Stomach (tissue), 9 donors: ENCODE measurements around the gene ULK1. TPM values are rescaled to one million over a fixed set of nuclear protein-coding genes. Genes with fewer than 3 reads are reported as not detected.

Source experiments
- DNase-seq, 2 donors: peaks; one replicate each; pipeline versions ENCODE4 v3.0.0 to v3.0.0-alpha.2; 2013 to 2019
- H3K27ac ChIP-seq, 5 donors: fragments of 200-600 bp in 4 of 5; sonication (generic) in 4 of 5; one replicate each; pipeline ENCODE4 v1.5.1; 2013 to 2019; ENCODE audit warnings: mild to moderate bottlenecking in 1 of 5, moderate library complexity in 1 of 5
- H3K27me3 ChIP-seq, 3 donors: fragments of 200-600 bp; sonication (generic); one replicate each; pipeline ENCODE4 v1.5.1; 2017 to 2019; ENCODE audit warnings: mixed run types in 1 of 3
- H3K36me3 ChIP-seq, 4 donors: fragments of 200-600 bp; sonication (generic); 1 replicate in 3 of 4; 2 replicates in 1 of 4; pipeline ENCODE4 v1.5.1; 2016 to 2019
- H3K4me1 ChIP-seq, 4 donors: fragments of 200-600 bp; sonication (generic); one replicate each; pipeline ENCODE4 v1.5.1; 2016 to 2019
- H3K4me3 ChIP-seq, 4 donors: fragments of 200-600 bp; sonication (generic) in 3 of 4; one replicate each; pipeline ENCODE4 v1.5.1; 2016 to 2019; ENCODE audit warnings: mild to moderate bottlenecking in 1 of 4
- H3K9me3 ChIP-seq, 4 donors: fragments of 200-600 bp; sonication (generic); one replicate each; pipeline ENCODE4 v1.5.1; 2016 to 2019
- CTCF ChIP-seq, 7 experiments: fragments of 450-650 bp in 4 of 7; fragments of 200-600 bp in 3 of 7; sonication (generic) in 3 of 7; IDR thresholded peaks; one replicate each; pipeline ENCODE4 v1.5.1; 2016 to 2019; ENCODE audit warnings: antibody characterized with exemption in 7 of 7, control low read depth in 2 of 7, mild to moderate bottlenecking in 1 of 7
- EP300 ChIP-seq: sonication (generic); formaldehyde crosslinking; IDR thresholded peaks from one replicate; pipeline ENCODE4 v1.6.1; 2017; ENCODE audit warnings: antibody characterized with exemption
- POLR2A ChIP-seq, 4 donors: fragments of 450-650 bp; IDR thresholded peaks; one replicate each; pipeline ENCODE4 v1.6.1; 2016; ENCODE audit warnings: antibody characterized with exemption in 4 of 4, control low read depth in 2 of 4, mild to moderate bottlenecking in 1 of 4, moderate library complexity in 1 of 4
- POLR2AphosphoS5 ChIP-seq, 3 donors: sonication (generic); formaldehyde crosslinking; IDR thresholded peaks; one replicate each; pipeline ENCODE4 v1.6.1; 2016; ENCODE audit warnings: antibody characterized with exemption in 3 of 3
- WGBS, 5 donors: extraction: QIAGEN DNeasy Blood & Tissue Kit in 3 of 5; methylation state at CpG; one replicate each; pipeline versions ENCODE4 v1.1.5 to v1.1.7; 2013 to 2018; 5-methylcytosine and 5-hydroxymethylcytosine counted together
- intact Hi-C: fragments of 100-400 bp; cut with DNase I; formaldehyde crosslinking; loops from one replicate; pipeline ENCODE4 v1.15.1; 2023; ENCODE audit warnings: low total_unique reads
- polyA plus RNA-seq, 3 donors: library from polyadenylated mRNA; stranded (reverse); fragments of 200-250 nt; gene quantifications; one replicate each; pipeline ENCODE4 v1.2.3, GENCODE V29; 2013
- total RNA-seq, 5 donors: library from RNA; depleted of rRNA; stranded (reverse); fragments of >200 nt; gene quantifications; one replicate each; pipeline versions ENCODE4 v1.1.0 to v1.2.3, GENCODE V29; 2014 to 2016
- donor health status: healthy with polysubstance abuse.
- donor health status: Bipolar disorder and iron deficiency.
- donor health status: healthy.

Gene ULK1
- total and polyA plus RNA-seq, 8 donors = 10.2 to 45.1 (median 18.3) TPM

GRCh38 chr12:131855521-131856142, 38.8 kb upstream of the ULK1 start:
- intact Hi-C loops = no loop called here
- 24 to 55% (median 49%) methylated on average over 8 to 30 of the region's 30 CpGs for WGBS, 5 donors
- H3K9me3 ChIP-seq = no peaks in the 10 kb centered on the region
- DNase-seq = no peak
- peaks cover 0 to 75% (median 24%) of the 10 kb centered on the region in 3 donors for H3K27me3 ChIP-seq
- H3K27ac ChIP-seq = no peak overlapping the region
- no peak for TF ChIP-seq POLR2AphosphoS5 (IDR thresholded peaks at IDR 0.05)
- no peak for TF ChIP-seq POLR2A (IDR thresholded peaks at IDR 0.05)
- no peak for TF ChIP-seq EP300
- no peak for TF ChIP-seq CTCF (IDR thresholded peaks at IDR 0.05)
- H3K4me1 ChIP-seq = peaks cover 0 to 17% (median 5%) of the 10 kb centered on the region in 4 donors
- no peak overlapping the region for H3K4me3 ChIP-seq
- no peaks in the 10 kb centered on the region for H3K36me3 ChIP-seq

GRCh38 chr12:131856366-131857097, 37.9 kb upstream of the ULK1 start:
- WGBS, 5 donors = 84 to 92% (median 85%) methylated on average over 10 of the region's 10 CpGs
- Histone ChIP-seq H3K4me3 (no peak overlapping the region), H3K4me1 (peaks cover 0 to 13% (median 5%) of the 10 kb centered on the region in 4 donors), H3K9me3 (no peaks in the 10 kb centered on the region), H3K27me3 (peaks cover 0 to 68% (median 24%) of the 10 kb centered on the region in 3 donors), H3K27ac (no peak overlapping the region), H3K36me3 (no peaks in the 10 kb centered on the region)
- TF ChIP-seq POLR2AphosphoS5 (IDR thresholded peaks at IDR 0.05) = no peak
- TF ChIP-seq EP300 = no peak
- TF ChIP-seq POLR2A (IDR thresholded peaks at IDR 0.05) = no peak
- no peak for TF ChIP-seq CTCF (IDR thresholded peaks at IDR 0.05)
- intact Hi-C loops = no loop called here
- DNase-seq = no peak

- H3K27me3 ChIP-seq = peaks cover 0 to 62% (median 18%) of the 10 kb centered on the region in 3 donors
- no peak overlapping the region for H3K4me3 ChIP-seq
- no peak overlapping the region for H3K27ac ChIP-seq
- no peaks in the 10 kb centered on the region for H3K36me3 ChIP-seq
- intact Hi-C loops = no loop called here
- peaks cover 0 to 13% (median 6%) of the 10 kb centered on the region in 4 donors for H3K4me1 ChIP-seq
- no peaks in the 10 kb centered on the region for H3K9me3 ChIP-seq
- no peak for TF ChIP-seq EP300
- TF ChIP-seq POLR2A (IDR thresholded peaks at IDR 0.05) = no peak
- TF ChIP-seq POLR2AphosphoS5 (IDR thresholded peaks at IDR 0.05) = no peak
- no peak for TF ChIP-seq CTCF (IDR thresholded peaks at IDR 0.05)
- DNase-seq = no peak
- 77 to 84% (median 80%) methylated on average over 20 to 21 of the region's 21 CpGs for WGBS, 5 donors
Observed at GRCh38 chr12:131857908-131858850, 36.2 kb upstream of the ULK1 start.
